IMR-90 (cell line): ENCODE data around the gene LDLRAD4. TPM values are rescaled to one million over a fixed set of nuclear protein-coding genes. Genes with fewer than 3 reads are reported as not detected.

Experiments used
- ATAC-seq: fragments of 200-7000 bp; cut with Tn5 transposase; 2 replicates; pipeline ENCODE4 v1.9.1; 2020; ENCODE audit warnings: low read depth, mild to moderate bottlenecking, moderate library complexity
- BruUV-seq: library from RNA; stranded (reverse); fragments of 400-500 nt; replicated peaks from 2 replicates; lab custom pipeline; 2021; lab: Mats Ljungman, UMichigan
- CTCF ChIA-PET: fragments of 300-600 bp; formaldehyde crosslinking; extraction: SDS; loops from one replicate; lab custom pipeline; 2021; ENCODE audit warnings: antibody characterized with exemption; lab: Yijun Ruan, JAX
- POLR2A ChIA-PET: fragments of 300-600 bp; sonication (Branson Sonifier 250); formaldehyde crosslinking; loops from one replicate; lab custom pipeline; 2022; ENCODE audit warnings: antibody characterized with exemption; ENCODE audit not compliant: unreplicated experiment; lab: Charles Lee
- DNase-seq: peaks from one replicate; pipeline ENCODE4 v3.0.0; 2013
- H2AFZ ChIP-seq: replicated peaks from 2 replicates; pipeline ENCODE3; 2013; ENCODE audit warnings: low read length, mild to moderate bottlenecking; ENCODE audit not compliant: poor library complexity
- H2AK5ac ChIP-seq: 2 replicates; pipeline ENCODE4 v1.6.1; 2013; ENCODE audit warnings: low read depth, low read length, inconsistent platforms
- H2AK9ac ChIP-seq: replicated peaks from 2 replicates; pipeline ENCODE3; 2013; ENCODE audit warnings: mild to moderate bottlenecking, low read depth, low read length, moderate library complexity; ENCODE audit not compliant: poor library complexity
- H2BK120ac ChIP-seq: 2 replicates; pipeline ENCODE4 v1.6.1; 2013; ENCODE audit warnings: low read depth, low read length, inconsistent platforms
- H2BK15ac ChIP-seq: 3 replicates; pipeline ENCODE4 v1.6.1; 2013; ENCODE audit warnings: low read depth, low read length, inconsistent platforms
- H2BK20ac ChIP-seq: 2 replicates; pipeline ENCODE4 v1.6.1; 2013; ENCODE audit warnings: low read depth, mild to moderate bottlenecking, inconsistent platforms, low read length, moderate library complexity
- H2BK5ac ChIP-seq: 2 replicates; pipeline ENCODE4 v1.6.1; 2013; ENCODE audit warnings: mild to moderate bottlenecking, low read depth, low read length, inconsistent platforms; ENCODE audit not compliant: poor library complexity, severe bottlenecking
- H3K14ac ChIP-seq: replicated peaks from 2 replicates; pipeline ENCODE4 v1.6.1; 2013; ENCODE audit warnings: low read depth, low read length, inconsistent platforms
- H3K18ac ChIP-seq: 2 replicates; pipeline ENCODE4 v1.6.1; 2013; ENCODE audit warnings: low read depth, low read length, control low read depth
- H3K23ac ChIP-seq: 2 replicates; pipeline ENCODE4 v1.6.1; 2013; ENCODE audit warnings: low read depth, low read length, inconsistent platforms
- H3K27ac ChIP-seq: 2 replicates; pipeline ENCODE4 v1.5.1; 2013; ENCODE audit warnings: mild to moderate bottlenecking, control low read depth, low read length; ENCODE audit not compliant: insufficient read depth
- H3K27me3 ChIP-seq: 2 replicates; pipeline ENCODE4 v1.6.1; 2013; ENCODE audit warnings: low read length; ENCODE audit not compliant: control insufficient read depth, insufficient read depth
- H3K36me3 ChIP-seq: 2 replicates; pipeline ENCODE4 v1.6.1; 2013; ENCODE audit warnings: low read length, mixed read lengths; ENCODE audit not compliant: control insufficient read depth, insufficient read depth
- H3K4ac ChIP-seq: 2 replicates; pipeline ENCODE4 v1.6.1; 2013; ENCODE audit warnings: low read depth, low read length, inconsistent platforms
- H3K4me1 ChIP-seq: 2 replicates; pipeline ENCODE4 v1.6.1; 2013; ENCODE audit warnings: low read length, mixed read lengths; ENCODE audit not compliant: control insufficient read depth, insufficient read depth
- H3K4me2 ChIP-seq: 2 replicates; pipeline ENCODE4 v1.6.1; 2013; ENCODE audit warnings: low read depth, mild to moderate bottlenecking, control low read depth, low read length, moderate library complexity
- H3K4me3 ChIP-seq: 2 replicates; pipeline ENCODE4 v1.5.1; 2013; ENCODE audit warnings: low read depth, mild to moderate bottlenecking, control low read depth, low read length, moderate library complexity; ENCODE audit not compliant: insufficient read depth
- H3K56ac ChIP-seq: 2 replicates; pipeline ENCODE4 v1.6.1; 2013; ENCODE audit warnings: low read length, inconsistent platforms; ENCODE audit not compliant: insufficient read depth; ENCODE audit errors: extremely low read depth
- H3K79me1 ChIP-seq, 2 experiments: 2 replicates each; pipeline ENCODE4 v1.6.1; 2013; ENCODE audit warnings: low read length in 2 of 2, inconsistent platforms in 1 of 2, low read depth in 1 of 2
- H3K9ac ChIP-seq: 2 replicates; pipeline ENCODE4 v1.6.1; 2013; ENCODE audit warnings: low read depth, low read length, control low read depth
- H3K9me1 ChIP-seq: 2 replicates; pipeline ENCODE4 v1.6.1; 2013; ENCODE audit warnings: low read length, inconsistent platforms; ENCODE audit not compliant: insufficient read depth
- H3K9me3 ChIP-seq: 2 replicates; pipeline ENCODE4 v1.6.1; 2013; ENCODE audit warnings: low read length; ENCODE audit not compliant: control insufficient read depth, insufficient read depth
- H4K20me1 ChIP-seq: 2 replicates; pipeline ENCODE4 v1.6.1; 2013; ENCODE audit warnings: low read length, inconsistent platforms; ENCODE audit not compliant: insufficient read depth
- H4K5ac ChIP-seq: 2 replicates; pipeline ENCODE4 v1.6.1; 2013; ENCODE audit warnings: mild to moderate bottlenecking, low read depth, low read length, control low read depth
- H4K8ac ChIP-seq, 2 experiments: 2 replicates each; pipeline ENCODE4 v1.6.1; 2013; ENCODE audit warnings: low read depth in 2 of 2, low read length in 2 of 2, control low read depth in 1 of 2, inconsistent platforms in 1 of 2
- H4K91ac ChIP-seq: 2 replicates; pipeline ENCODE4 v1.6.1; 2013; ENCODE audit warnings: low read depth, low read length, inconsistent platforms; ENCODE audit not compliant: insufficient read depth
- BHLHE40 ChIP-seq: fragments of 150-350 bp; IDR thresholded peaks from 2 replicates; pipeline ENCODE4 v1.6.1; 2016; ENCODE audit warnings: mild to moderate bottlenecking, low read depth, low read length
- MAFK ChIP-seq: IDR thresholded peaks from 2 replicates; pipeline ENCODE4 v1.6.1; 2012; ENCODE audit warnings: low read depth, low read length, improper control_type of control experiment
- MAZ ChIP-seq: IDR thresholded peaks from 2 replicates; pipeline ENCODE4 v1.6.1; 2012; ENCODE audit warnings: low read depth, mild to moderate bottlenecking, low read length, improper control_type of control experiment, moderate library complexity, borderline replicate concordance
- MXI1 ChIP-seq: IDR thresholded peaks from 2 replicates; pipeline ENCODE4 v1.6.1; 2012; ENCODE audit warnings: low read depth, mild to moderate bottlenecking, low read length, moderate library complexity, borderline replicate concordance
- NFE2L2 ChIP-seq: fragments of 150-350 bp; IDR thresholded peaks from 2 replicates; pipeline ENCODE4 v1.6.1; 2016; ENCODE audit warnings: low read depth, mild to moderate bottlenecking, low read length
- WGBS, 2 experiments: methylation state at CpG; one replicate each; pipeline versions ENCODE4 v1.1.5 to v1.1.7; 2013; ENCODE audit warnings: missing lambda C conversion rate in 2 of 2; ENCODE audit not compliant: insufficient read length in 1 of 2; ENCODE audit errors: extremely low coverage in 2 of 2; 5-methylcytosine and 5-hydroxymethylcytosine counted together
- dilution Hi-C: fragments of 300-500 bp; cut with HindIII; formaldehyde crosslinking; loops from one replicate; pipeline ENCODE4 v1.14.3; 2018; ENCODE audit warnings: low sequenced_read_pairs; ENCODE audit not compliant: unreplicated experiment
- in situ Hi-C: fragments of 300-500 bp; cut with MboI; formaldehyde crosslinking; loops from 3 replicates; pipeline ENCODE4 v1.14.3; 2019; ENCODE audit warnings: low sequenced_read_pairs, inconsistent platforms, mixed read lengths
- intact Hi-C: fragments of 100-400 bp; cut with micrococcal nuclease; formaldehyde crosslinking; loops from 2 replicates; pipeline ENCODE4 v1.10.0; 2022
- polyA plus RNA-seq, 3 experiments: library from polyadenylated mRNA; depleted of rRNA; stranded (reverse); fragments of >200 nt; gene quantifications; 2 replicates each; pipeline ENCODE4 v1.2.3, GENCODE V29; 2012; ENCODE audit warnings: low replicate concordance in 1 of 3
- total RNA-seq: library from RNA; depleted of rRNA; stranded (reverse); fragments of >200 nt; gene quantifications from 2 replicates; pipeline ENCODE4 v1.2.3, GENCODE V29; 2012
- TF ChIP-seq, protein P1 (sequence below): fragments of 150-350 bp; IDR thresholded peaks from 2 replicates; pipeline ENCODE4 v1.6.1; 2017; ENCODE audit warnings: mild to moderate bottlenecking, antibody characterized with exemption, low read length, low read depth
- TF ChIP-seq, protein P2 (sequence below): conservative IDR thresholded peaks from 2 replicates; pipeline ENCODE4 v1.5.1; 2012; ENCODE audit warnings: mild to moderate bottlenecking, low read depth, low read length, improper control_type of control experiment

The LDLRAD4 gene
- total and polyA plus RNA-seq, 2 of the 4 experiments (the other 2 are of a cell fraction): not detected

- Histone ChIP-seq H3K27ac (no peak overlapping the region), H4K91ac (no peak overlapping the region), H2BK20ac (no peak overlapping the region), H3K4me1 (peaks cover 2% of the 10 kb centered on the region; the same call in 1 of the 2 replicates), H4K20me1 (no peaks in the 10 kb centered on the region), H3K27me3 (peaks cover 14% of the 10 kb centered on the region; the same call in 1 of the 2 replicates), H3K56ac (no peak overlapping the region), H3K79me1 (no peaks in the 10 kb centered on the region), H3K14ac (no peak overlapping the region), H2AK5ac (no peak overlapping the region), H3K9me1 (no peaks in the 10 kb centered on the region), H2AK9ac (no peak overlapping the region), H3K36me3 (no peaks in the 10 kb centered on the region), H3K4me3 (no peak overlapping the region), H2BK15ac (no peak overlapping the region), H3K9me3 (no peaks in the 10 kb centered on the region), H3K18ac (no peak overlapping the region), H3K9ac (no peak overlapping the region), H2BK5ac (no peak overlapping the region), H4K8ac (no peak overlapping the region), H2AFZ (no peak overlapping the region), H3K23ac (no peak overlapping the region), H2BK120ac (no peak overlapping the region), H3K4ac (no peak overlapping the region), H3K4me2 (no peak overlapping the region), H4K5ac (no peak overlapping the region)
- ChIA-PET POLR2A (no interaction called here), CTCF (no interaction called here)
- WGBS, 2 experiments: no CpG with 5 or more reads among the region's 5 CpGs
- DNase-seq (no peak), ATAC-seq (no peak)
- dilution Hi-C loops (no loop called here), in situ Hi-C loops (no loop called here), intact Hi-C loops (no loop called here)
- TF ChIP-seq BHLHE40 (no peak), NFE2L2 (no peak), MXI1 (no peak), MAFK (no peak), MAZ (no peak)
- TF ChIP-seq, protein P1, sequence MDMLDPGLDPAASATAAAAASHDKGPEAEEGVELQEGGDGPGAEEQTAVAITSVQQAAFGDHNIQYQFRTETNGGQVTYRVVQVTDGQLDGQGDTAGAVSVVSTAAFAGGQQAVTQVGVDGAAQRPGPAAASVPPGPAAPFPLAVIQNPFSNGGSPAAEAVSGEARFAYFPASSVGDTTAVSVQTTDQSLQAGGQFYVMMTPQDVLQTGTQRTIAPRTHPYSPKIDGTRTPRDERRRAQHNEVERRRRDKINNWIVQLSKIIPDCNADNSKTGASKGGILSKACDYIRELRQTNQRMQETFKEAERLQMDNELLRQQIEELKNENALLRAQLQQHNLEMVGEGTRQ: no peak
- TF ChIP-seq, protein P2, sequence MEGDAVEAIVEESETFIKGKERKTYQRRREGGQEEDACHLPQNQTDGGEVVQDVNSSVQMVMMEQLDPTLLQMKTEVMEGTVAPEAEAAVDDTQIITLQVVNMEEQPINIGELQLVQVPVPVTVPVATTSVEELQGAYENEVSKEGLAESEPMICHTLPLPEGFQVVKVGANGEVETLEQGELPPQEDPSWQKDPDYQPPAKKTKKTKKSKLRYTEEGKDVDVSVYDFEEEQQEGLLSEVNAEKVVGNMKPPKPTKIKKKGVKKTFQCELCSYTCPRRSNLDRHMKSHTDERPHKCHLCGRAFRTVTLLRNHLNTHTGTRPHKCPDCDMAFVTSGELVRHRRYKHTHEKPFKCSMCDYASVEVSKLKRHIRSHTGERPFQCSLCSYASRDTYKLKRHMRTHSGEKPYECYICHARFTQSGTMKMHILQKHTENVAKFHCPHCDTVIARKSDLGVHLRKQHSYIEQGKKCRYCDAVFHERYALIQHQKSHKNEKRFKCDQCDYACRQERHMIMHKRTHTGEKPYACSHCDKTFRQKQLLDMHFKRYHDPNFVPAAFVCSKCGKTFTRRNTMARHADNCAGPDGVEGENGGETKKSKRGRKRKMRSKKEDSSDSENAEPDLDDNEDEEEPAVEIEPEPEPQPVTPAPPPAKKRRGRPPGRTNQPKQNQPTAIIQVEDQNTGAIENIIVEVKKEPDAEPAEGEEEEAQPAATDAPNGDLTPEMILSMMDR: no peak
- BruUV-seq: no TSS peak
Observed at GRCh38 chr18:13226533-13227144, 8.1 kb downstream of the LDLRAD4 start.
